Neural progenitor cell (in vitro differentiated cells): ENCODE data around the gene TSPAN4. TPM values are rescaled to one million over a fixed set of nuclear protein-coding genes. Genes with fewer than 3 reads are reported as not detected.

Experiments
- DNase-seq: peaks from one replicate; pipeline ENCODE4 v3.0.0-alpha.2; 2016; ENCODE audit warnings: low spot score
- H2AFZ ChIP-seq: fragments of 200-600 bp; sonication (generic); replicated peaks from 2 replicates; pipeline ENCODE4 v1.6.1; 2016; ENCODE audit warnings: antibody characterized with exemption
- H3F3A ChIP-seq: fragments of 200-600 bp; sonication (generic); 2 replicates; pipeline ENCODE4 v1.6.1; 2016; ENCODE audit warnings: antibody characterized with exemption, low read depth
- H3K27ac ChIP-seq: fragments of 200-600 bp; sonication (generic); 2 replicates; pipeline ENCODE4 v1.5.1; 2016; ENCODE audit warnings: mild to moderate bottlenecking
- H3K27me3 ChIP-seq: fragments of 200-600 bp; sonication (generic); 2 replicates; pipeline ENCODE4 v1.6.1; 2016; ENCODE audit warnings: mild to moderate bottlenecking, moderate library complexity
- H3K36me3 ChIP-seq: fragments of 200-600 bp; sonication (generic); 2 replicates; pipeline ENCODE4 v1.5.1; 2016
- H3K4me1 ChIP-seq: fragments of 200-600 bp; sonication (generic); 2 replicates; pipeline ENCODE4 v1.6.1; 2016; ENCODE audit warnings: mixed run types
- H3K4me2 ChIP-seq: fragments of 200-600 bp; sonication (generic); 2 replicates; pipeline ENCODE4 v1.6.1; 2016
- H3K4me3 ChIP-seq: fragments of 200-600 bp; sonication (generic); 2 replicates; pipeline ENCODE4 v1.5.1; 2016
- H3K79me2 ChIP-seq: fragments of 200-600 bp; sonication (generic); 2 replicates; pipeline ENCODE4 v1.6.1; 2016; ENCODE audit warnings: low read depth
- H3K9ac ChIP-seq: fragments of 200-600 bp; sonication (generic); 2 replicates; pipeline ENCODE4 v1.6.1; 2016
- H3K9me3 ChIP-seq: fragments of 200-600 bp; sonication (generic); 2 replicates; pipeline ENCODE4 v1.5.1; 2016; ENCODE audit warnings: low read depth
- H4K20me1 ChIP-seq: fragments of 200-600 bp; sonication (generic); 2 replicates; pipeline ENCODE4 v1.6.1; 2016; ENCODE audit warnings: low read depth
- H3K27ac Mint-ChIP-seq: 3 replicates; pipeline ENCODE4 v1.8.0; 2021; ENCODE audit warnings: mixed read lengths
- H3K27me3 Mint-ChIP-seq: 2 replicates; pipeline ENCODE4 v1.8.0; 2022; ENCODE audit warnings: low read depth, mild to moderate bottlenecking, inconsistent platforms, moderate library complexity, mixed read lengths; ENCODE audit not compliant: insufficient read depth
- H3K36me3 Mint-ChIP-seq: 3 replicates; pipeline ENCODE4 v1.8.0; 2021; ENCODE audit warnings: mixed read lengths
- H3K4me1 Mint-ChIP-seq: 3 replicates; pipeline ENCODE4 v1.8.0; 2021; ENCODE audit warnings: mixed read lengths
- H3K4me3 Mint-ChIP-seq: 3 replicates; pipeline ENCODE4 v1.8.0; 2021; ENCODE audit warnings: mild to moderate bottlenecking, moderate library complexity, mixed read lengths
- H3K9me3 Mint-ChIP-seq: 3 replicates; pipeline ENCODE4 v1.8.0; 2020; ENCODE audit warnings: mixed read lengths
- EZH2 ChIP-seq: fragments of 200-600 bp; sonication (generic); IDR thresholded peaks from 2 replicates; pipeline ENCODE4 v1.6.1; 2017; ENCODE audit warnings: antibody characterized with exemption, mild to moderate bottlenecking, moderate library complexity
- EZH2phosphoT487 ChIP-seq: fragments of 200-600 bp; sonication (generic); IDR thresholded peaks from 2 replicates; pipeline ENCODE4 v1.6.1; 2017; ENCODE audit warnings: antibody characterized with exemption
- total RNA-seq: library from RNA; depleted of rRNA; stranded (reverse); fragments of >200 nt; gene quantifications from 2 replicates; pipeline ENCODE4 v1.2.3, GENCODE V29; 2015; ENCODE audit warnings: low replicate concordance
- TF ChIP-seq, protein P1 (sequence below): fragments of 200-600 bp; sonication (generic); IDR thresholded peaks from 2 replicates; pipeline ENCODE4 v1.5.1; 2017; ENCODE audit warnings: antibody characterized with exemption, mild to moderate bottlenecking

Gene TSPAN4
- total RNA-seq, 1 donor from 2014 or later, result 19.6 TPM

DNA sequence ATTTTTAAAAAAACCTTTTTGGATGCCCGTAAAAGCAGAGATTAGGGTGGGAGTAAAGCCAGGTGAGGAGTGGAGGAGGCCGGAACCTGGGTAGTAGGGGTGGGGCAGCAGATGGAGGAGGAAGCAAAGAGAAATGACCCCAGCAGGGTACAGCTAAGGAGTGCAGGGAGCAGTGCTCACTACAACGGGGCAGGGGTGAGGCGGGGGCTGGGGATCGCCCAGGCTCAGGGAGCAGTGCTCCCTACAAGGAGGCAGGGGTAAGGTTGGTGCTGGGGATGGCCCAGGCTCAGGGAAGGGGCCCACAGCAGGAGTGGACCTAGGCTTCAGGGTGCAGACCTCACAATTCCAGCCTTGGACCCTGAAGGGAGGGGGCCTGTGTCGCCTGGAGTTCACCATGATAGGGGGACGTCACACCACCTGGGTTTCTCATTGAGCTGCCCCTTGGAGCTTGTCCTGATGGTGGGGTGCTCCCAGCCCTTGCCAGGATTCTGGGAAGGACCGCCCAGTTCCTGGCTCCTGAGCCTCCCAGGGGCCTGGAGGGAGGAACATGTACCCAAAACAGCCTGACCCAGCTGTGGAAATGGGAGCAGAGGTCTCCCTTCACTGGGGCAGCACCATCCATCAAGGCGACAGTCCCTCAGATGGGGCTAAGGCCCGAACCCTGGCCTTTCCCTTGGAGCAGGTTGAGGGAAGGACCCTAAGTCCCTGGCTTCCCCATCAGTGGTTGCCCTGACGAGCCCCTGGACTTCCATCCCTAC is 26.8 kb upstream of the TSPAN4 start:
- Histone ChIP-seq H3K9me3 (no peaks in the 10 kb centered on the region), H3K4me1 (peaks cover 6% of the 10 kb centered on the region), H3K27me3 (no peaks in the 10 kb centered on the region), H3K9ac (no peak overlapping the region), H3F3A (peaks cover 55% of the 10 kb centered on the region), H3K79me2 (peaks cover 22% of the 10 kb centered on the region), H4K20me1 (peaks cover 26% of the 10 kb centered on the region), H2AFZ (no peak overlapping the region), H3K4me2 (no peak overlapping the region), H3K4me3 (no peak overlapping the region), H3K36me3 (peaks cover 3% of the 10 kb centered on the region), H3K27ac (no peak overlapping the region)
- H3K27ac Mint-ChIP-seq, result no peak overlapping the region
- H3K27me3 Mint-ChIP-seq, result peaks cover 8% of the 10 kb centered on the region
- H3K4me1 Mint-ChIP-seq, result peaks cover 9% of the 10 kb centered on the region
- TF ChIP-seq, protein P1, sequence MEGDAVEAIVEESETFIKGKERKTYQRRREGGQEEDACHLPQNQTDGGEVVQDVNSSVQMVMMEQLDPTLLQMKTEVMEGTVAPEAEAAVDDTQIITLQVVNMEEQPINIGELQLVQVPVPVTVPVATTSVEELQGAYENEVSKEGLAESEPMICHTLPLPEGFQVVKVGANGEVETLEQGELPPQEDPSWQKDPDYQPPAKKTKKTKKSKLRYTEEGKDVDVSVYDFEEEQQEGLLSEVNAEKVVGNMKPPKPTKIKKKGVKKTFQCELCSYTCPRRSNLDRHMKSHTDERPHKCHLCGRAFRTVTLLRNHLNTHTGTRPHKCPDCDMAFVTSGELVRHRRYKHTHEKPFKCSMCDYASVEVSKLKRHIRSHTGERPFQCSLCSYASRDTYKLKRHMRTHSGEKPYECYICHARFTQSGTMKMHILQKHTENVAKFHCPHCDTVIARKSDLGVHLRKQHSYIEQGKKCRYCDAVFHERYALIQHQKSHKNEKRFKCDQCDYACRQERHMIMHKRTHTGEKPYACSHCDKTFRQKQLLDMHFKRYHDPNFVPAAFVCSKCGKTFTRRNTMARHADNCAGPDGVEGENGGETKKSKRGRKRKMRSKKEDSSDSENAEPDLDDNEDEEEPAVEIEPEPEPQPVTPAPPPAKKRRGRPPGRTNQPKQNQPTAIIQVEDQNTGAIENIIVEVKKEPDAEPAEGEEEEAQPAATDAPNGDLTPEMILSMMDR, result no peak
- no peak for TF ChIP-seq EZH2phosphoT487
- TF ChIP-seq EZH2, result no peak
- H3K4me3 Mint-ChIP-seq, result no peak overlapping the region
- DNase-seq, result no peak
- peaks cover 13% of the 10 kb centered on the region for H3K36me3 Mint-ChIP-seq
- H3K9me3 Mint-ChIP-seq, result no peaks in the 10 kb centered on the region

DNA sequence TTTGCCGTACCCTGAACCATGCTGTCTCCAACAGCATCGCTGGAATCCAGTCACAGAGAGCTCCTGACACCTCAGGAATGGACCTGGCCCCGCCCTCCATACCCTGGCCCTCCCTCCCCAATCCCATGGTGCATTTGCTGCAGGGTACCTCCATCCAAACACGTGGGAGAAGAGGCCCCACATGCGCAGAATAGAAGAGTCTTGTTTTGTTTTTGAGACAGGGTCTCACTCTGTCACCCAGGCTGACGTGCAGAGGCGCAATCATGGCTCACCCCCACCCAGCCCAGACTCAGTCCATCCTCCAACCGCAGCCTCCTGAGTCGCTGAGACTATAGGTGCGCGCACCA is 26.2 kb upstream of the TSPAN4 start:
- H3F3A ChIP-seq, result peaks cover 50% of the 10 kb centered on the region
- Mint-ChIP-seq H3K27me3 (peaks cover 8% of the 10 kb centered on the region), H3K9me3 (no peaks in the 10 kb centered on the region), H3K36me3 (peaks cover 10% of the 10 kb centered on the region), H3K4me1 (peaks cover 8% of the 10 kb centered on the region), H3K4me3 (no peak overlapping the region), H3K27ac (no peak overlapping the region)
- H3K27me3 ChIP-seq, result no peaks in the 10 kb centered on the region
- no peak overlapping the region for H3K4me2 ChIP-seq
- H2AFZ ChIP-seq, result no peak overlapping the region
- no peaks in the 10 kb centered on the region for H3K9me3 ChIP-seq
- no peak overlapping the region for H3K9ac ChIP-seq
- H3K79me2 ChIP-seq, result peaks cover 17% of the 10 kb centered on the region
- H4K20me1 ChIP-seq, result peaks cover 26% of the 10 kb centered on the region
- no peak for DNase-seq
- H3K4me3 ChIP-seq, result no peak overlapping the region
- no peak for TF ChIP-seq EZH2phosphoT487
- TF ChIP-seq, protein P1, result no peak
- no peak for TF ChIP-seq EZH2
- no peak overlapping the region for H3K27ac ChIP-seq
- H3K4me1 ChIP-seq, result peaks cover under 1% of the 10 kb centered on the region
- peaks cover under 1% of the 10 kb centered on the region for H3K36me3 ChIP-seq

DNA sequence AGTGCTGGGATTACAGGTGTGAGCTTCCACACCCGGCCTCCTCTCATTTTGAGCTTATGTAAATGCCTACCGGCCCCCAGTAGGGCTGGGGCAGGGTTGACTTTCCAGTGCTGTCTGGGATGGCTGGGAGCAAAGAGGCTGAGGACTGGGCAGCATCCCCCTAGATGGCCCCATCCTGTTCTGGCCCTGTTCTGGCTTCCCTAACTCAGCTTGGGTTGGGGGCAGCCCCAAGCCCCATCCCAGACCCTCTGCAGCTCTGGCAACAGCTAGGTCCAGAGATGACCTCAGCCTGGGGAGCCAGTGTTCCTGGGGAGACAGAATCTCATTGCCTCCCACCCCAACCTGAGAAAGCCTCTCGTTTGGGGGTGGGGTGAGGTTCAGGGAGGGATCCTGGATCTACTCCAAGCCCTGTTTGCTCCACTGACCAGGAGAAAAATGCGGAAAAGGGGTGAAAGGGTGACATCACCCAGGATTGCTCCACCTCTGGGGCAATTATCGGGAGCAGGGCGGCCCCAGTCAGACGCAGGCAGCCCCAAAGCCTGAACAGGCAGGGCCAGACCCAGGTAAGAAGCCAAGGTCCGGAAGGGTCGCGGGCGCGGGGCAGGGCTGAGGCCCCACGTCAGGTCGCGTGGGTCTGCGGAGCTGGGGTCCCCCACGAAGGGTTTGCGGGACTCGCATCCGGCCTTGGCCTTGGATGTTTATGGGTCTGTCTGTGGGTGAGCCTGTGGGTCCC is 24.1 kb upstream of the TSPAN4 start, which contains the start of gene PNPLA2:
PNPLA2 (plus strand) TSS at position 519 of the 733 bp plus-strand sequence. CDS start 805 bp downstream, outside the sequence.
- Mint-ChIP-seq H3K27ac (peak within 1 kb of the TSS; percentile 85), H3K36me3 (peaks cover 5% of the 10 kb centered on the region), H3K27me3 (peaks cover 9% of the 10 kb centered on the region), H3K9me3 (no peaks in the 10 kb centered on the region), H3K4me1 (peaks cover 8% of the 10 kb centered on the region), H3K4me3 (peak within 1 kb of the TSS; percentile 81)
- peak within 1 kb of the TSS; percentile 51 for H3K9ac ChIP-seq
- H3F3A ChIP-seq, result peaks cover 31% of the 10 kb centered on the region
- no peak for DNase-seq
- H3K9me3 ChIP-seq, result no peaks in the 10 kb centered on the region
- H3K4me3 ChIP-seq, result peak within 1 kb of the TSS; percentile 92
- TF ChIP-seq, protein P1, result no peak
- TF ChIP-seq EZH2phosphoT487 (no peak), EZH2 (no peak)
- H4K20me1 ChIP-seq, result peaks cover 34% of the 10 kb centered on the region
- no peaks in the 10 kb centered on the region for H3K27me3 ChIP-seq
- H3K27ac ChIP-seq, result no peak within 1 kb of the TSS
- no peak within 1 kb of the TSS for H2AFZ ChIP-seq
- no peaks in the 10 kb centered on the region for H3K4me1 ChIP-seq
- peak within 1 kb of the TSS; percentile 94 for H3K4me2 ChIP-seq
- peaks cover 9% of the 10 kb centered on the region for H3K79me2 ChIP-seq
- no peaks in the 10 kb centered on the region for H3K36me3 ChIP-seq
